Fibroblast of lung (primary cell): Measurements from ENCODE around the gene LSM3.

Source experiments
- EZH2 ChIP-seq: IDR thresholded peaks from 2 replicates; pipeline ENCODE4 v1.5.1; 2012; ENCODE audit warnings: low read length, control low read depth, mild to moderate bottlenecking; ENCODE audit errors: missing control alignments
- TF ChIP-seq, protein P1 (sequence below), 2 donors: IDR thresholded peaks in 1 of 2; conservative IDR thresholded peaks in 1 of 2; 1 replicate in 1 of 2; 2 replicates in 1 of 2; pipeline ENCODE4 v1.5.1; 2011 to 2012; ENCODE audit warnings: low read length in 2 of 2, control low read depth in 1 of 2, inconsistent platforms in 1 of 2, low read depth in 1 of 2, mild to moderate bottlenecking in 1 of 2

GRCh38 chr3:14134291-14134690, 44.3 kb upstream of the LSM3 start:
- TF ChIP-seq, protein P1, sequence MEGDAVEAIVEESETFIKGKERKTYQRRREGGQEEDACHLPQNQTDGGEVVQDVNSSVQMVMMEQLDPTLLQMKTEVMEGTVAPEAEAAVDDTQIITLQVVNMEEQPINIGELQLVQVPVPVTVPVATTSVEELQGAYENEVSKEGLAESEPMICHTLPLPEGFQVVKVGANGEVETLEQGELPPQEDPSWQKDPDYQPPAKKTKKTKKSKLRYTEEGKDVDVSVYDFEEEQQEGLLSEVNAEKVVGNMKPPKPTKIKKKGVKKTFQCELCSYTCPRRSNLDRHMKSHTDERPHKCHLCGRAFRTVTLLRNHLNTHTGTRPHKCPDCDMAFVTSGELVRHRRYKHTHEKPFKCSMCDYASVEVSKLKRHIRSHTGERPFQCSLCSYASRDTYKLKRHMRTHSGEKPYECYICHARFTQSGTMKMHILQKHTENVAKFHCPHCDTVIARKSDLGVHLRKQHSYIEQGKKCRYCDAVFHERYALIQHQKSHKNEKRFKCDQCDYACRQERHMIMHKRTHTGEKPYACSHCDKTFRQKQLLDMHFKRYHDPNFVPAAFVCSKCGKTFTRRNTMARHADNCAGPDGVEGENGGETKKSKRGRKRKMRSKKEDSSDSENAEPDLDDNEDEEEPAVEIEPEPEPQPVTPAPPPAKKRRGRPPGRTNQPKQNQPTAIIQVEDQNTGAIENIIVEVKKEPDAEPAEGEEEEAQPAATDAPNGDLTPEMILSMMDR (conservative IDR thresholded peaks at IDR 0.05 in 1 of 2, IDR thresholded peaks at IDR 0.05 in 1 of 2; ENCODE audit: low read depth in 1 of 2, low read length in 2 of 2), result no peak
- TF ChIP-seq EZH2, result no peak
